NCI-H2081 (cell line): ENCODE data around the gene KAZN.
"Not testable (repeated sequence)": the region's sequence is repeated elsewhere in the genome, so short reads cannot be mapped to it uniquely, and the experiment has no call there.

Experiments used
- DNase-seq, 2 experiments: peaks; one replicate each; lab custom pipeline; 2025; lab: John Stamatoyannopoulos, UW

Gene KAZN

DNA sequence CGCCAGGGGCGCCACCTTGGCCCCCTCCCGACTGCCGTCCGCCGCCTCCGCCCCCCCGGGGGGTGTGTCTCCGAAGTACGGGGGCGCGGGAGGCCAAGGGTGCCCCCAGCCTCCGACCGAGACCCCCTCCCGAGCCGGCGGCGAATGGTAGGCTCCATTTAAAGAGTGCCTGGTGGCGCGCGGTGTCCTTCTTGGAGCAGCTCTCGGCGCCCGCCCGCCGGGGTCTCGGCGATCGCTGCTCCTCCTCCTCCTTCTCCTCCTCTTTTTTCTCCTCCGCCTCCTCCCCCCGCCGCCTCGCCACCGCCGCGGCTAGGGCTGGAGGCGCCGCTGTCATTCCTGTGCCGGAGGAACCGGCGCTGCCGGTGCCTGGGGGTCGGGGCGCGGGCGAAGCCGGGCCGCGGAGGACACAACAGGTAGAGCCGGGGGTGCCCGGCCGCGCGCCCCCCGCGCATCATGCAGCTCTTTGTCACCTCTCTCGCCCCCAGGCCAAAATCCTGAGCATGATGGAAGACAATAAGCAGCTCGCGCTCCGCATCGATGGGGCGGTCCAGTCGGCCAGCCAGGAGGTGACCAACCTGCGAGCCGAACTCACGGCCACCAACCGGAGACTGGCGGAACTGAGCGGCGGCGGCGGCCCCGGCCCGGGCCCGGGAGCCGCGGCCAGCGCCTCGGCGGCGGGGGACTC lies at the start of gene KAZN:
Gene KAZN, plus strand, starts transcription at position 188 of the 685 bp plus-strand sequence.
- no peak for DNase-seq

DNA sequence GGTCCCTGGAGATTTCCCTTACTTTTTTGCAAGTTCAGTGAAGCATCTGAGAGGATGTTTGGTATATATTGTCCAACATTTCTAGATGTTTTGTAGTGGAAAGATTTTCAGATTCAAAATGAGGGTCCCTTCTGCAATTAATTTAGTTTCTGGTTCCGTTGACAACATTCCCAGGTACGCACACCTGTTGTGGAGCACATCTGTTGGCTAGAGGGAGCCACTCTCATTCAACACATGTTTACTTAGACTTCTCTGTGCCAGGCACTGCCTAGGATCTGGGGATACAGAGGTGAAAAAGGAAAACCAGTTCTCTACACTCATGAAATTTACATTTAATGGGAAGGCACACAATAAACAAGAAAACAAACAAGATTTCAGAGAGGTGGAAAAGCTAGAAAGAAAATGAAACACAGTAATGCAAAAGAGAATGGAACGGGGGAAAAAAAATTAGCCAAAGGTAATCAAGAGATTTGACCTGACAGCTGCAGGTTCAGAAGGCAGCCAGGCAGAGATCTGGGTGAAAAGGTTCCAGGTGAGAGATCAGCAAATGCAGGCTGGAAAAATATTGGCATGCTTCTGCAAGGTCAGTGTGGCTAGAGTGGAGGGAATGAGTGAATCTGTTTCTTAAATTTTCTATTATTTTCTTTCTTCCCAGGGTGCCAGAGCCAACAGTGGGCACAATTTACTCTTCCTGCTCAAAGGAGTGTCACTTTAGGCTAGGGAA lies 48.4 kb upstream of the KAZN start:
- peak in 1 of 2 experiments; percentile 2 for DNase-seq

- no peak for DNase-seq
Observed at GRCh38 chr1:14551386-14551785, 47.1 kb upstream of the KAZN start.

DNA sequence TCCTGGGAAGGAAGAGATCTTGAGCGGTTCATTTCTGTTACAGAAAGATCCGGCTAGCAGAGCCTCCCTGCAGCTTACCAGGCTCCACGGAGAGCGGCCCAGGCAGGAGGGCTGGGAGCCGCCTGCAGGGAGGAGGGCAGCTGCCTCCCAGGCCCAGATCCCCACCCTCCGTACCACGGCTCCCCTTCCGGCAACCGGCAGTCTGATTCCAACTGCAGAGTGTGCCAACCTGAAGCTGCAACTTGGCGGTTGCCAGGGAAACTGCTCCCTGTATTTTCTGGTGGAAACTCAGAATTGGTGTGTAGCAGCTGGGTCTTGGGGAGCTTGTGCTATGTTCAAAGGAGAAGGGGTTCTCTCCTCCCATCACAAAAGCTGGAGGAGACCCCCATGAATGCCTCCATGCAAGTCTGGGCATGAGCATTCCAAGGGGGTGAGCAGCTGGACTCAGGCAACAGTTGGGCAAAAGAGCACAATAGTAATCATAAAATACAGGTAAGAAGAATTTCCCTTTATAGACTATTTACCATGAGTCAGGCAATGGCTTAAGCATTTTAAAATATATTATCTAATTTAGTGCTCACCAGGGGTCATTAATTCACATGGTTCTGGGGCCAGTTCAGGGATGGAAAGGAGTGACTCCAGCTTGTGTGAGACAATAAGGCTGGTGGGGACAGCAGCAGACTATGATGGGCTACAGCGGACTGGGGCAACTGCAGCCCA lies 46.1 kb upstream of the KAZN start:
- no peak for DNase-seq

DNA sequence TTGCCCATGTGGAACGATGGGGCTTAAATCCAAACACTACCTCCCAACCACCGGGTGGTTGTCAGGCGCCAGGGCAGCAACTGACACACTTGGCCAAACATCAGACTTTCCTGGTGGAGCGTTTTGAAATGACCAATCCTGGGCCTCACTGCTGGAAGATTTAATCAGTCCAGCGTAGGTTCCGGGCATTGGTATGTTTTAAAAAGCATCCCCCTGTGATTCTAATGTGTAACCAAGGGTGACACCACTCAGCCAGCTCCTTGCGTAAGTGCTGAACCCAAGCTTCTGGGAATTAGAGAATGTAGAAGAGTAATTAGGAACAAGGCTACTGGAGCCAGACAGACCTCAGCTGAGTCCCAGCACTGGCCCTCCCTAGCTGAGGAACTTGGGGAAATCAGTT lies 44.8 kb upstream of the KAZN start:
- no peak for DNase-seq

DNA sequence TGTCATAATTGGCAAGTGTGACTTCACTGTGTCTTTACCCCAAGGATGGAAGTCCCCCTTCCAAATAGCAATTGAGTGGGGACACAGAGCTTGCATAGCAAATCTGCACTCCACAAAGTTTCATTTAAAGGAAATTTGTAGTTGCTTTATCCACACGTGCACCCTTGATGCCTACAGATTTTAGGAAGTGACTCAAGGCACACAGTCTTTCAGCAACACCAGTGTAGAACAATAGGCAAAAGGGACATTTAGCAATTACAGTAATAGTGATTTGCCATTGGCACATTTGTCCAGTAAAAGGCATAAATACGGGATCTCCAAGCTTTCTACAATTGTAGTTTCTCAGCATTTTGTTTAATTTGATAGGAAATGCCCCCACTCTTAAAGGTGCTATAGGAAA lies 43.4 kb upstream of the KAZN start:
- no peak for DNase-seq

DNA sequence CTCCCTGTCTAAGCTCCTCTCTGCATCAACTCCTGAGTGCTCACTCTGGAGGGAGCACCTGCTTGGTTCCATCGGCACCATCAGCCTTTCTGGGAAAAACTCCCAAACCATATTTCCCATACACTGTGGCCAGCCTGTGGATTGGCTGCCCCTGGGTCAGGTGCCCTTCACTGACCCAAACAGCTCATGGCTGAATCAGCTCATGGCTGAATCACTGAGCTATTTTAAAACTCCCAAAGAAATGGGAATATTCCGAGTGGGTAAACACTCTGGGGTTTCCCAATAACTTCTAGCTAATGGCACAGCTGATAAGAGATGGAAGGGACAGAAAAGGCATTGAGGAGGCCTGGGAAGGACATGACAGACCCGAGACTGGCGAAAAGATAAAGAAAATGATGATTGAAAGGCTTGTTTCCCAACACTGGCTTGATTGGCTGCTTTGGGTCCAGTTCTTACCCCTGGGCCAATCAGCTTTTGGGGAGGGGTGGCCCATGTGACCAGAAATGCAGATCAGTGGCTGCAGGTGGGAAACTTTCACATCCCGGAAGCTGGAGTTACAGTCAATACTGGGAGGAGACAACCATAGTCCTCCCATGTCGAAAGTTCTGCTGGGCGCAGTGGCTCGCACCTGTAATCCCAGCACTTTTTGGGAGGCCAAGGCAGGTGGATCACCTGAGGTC lies 37.3 kb upstream of the KAZN start:
- DNase-seq, result no peak

- DNase-seq, result no peak
Observed at GRCh38 chr1:14565090-14565489, 33.4 kb upstream of the KAZN start.

DNA sequence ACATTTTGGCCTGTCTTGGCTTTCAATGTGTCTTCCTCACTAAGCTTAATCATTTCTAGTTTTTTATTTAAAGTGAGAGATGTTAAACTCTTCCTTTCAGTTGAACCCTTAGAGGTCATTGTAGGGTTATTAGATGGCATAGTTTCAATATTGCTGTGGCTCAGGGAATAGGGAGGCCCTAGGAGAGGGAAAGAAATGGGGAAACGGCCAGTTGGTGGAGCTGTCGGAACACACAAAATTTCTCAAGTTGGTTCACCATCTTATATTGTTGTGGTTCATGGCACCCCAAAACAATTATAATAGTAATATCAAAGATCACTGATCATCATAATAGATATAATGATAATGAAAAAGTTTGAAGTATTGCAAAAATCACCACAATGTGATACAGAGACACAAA lies 31.4 kb upstream of the KAZN start:
- no peak for DNase-seq

DNA sequence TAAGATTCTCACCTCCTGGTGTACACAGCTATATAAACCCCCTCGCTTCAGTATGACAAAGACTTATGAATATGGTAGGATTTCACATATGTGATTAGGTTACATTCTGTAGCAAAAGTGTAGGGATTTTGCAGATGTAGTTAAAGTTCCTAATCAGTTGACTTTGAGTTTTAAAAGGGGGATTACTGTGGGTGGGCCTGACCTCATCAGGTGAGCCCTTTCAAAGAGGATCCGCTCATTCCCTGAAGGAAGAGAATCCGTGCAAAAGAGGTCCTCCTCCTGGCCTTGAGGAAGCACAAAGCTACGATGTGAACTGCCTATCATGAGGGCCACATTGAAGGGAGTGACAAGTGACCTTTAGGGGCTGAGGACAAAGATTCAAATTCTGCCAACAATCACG lies 30.6 kb upstream of the KAZN start:
- no peak for DNase-seq

DNA sequence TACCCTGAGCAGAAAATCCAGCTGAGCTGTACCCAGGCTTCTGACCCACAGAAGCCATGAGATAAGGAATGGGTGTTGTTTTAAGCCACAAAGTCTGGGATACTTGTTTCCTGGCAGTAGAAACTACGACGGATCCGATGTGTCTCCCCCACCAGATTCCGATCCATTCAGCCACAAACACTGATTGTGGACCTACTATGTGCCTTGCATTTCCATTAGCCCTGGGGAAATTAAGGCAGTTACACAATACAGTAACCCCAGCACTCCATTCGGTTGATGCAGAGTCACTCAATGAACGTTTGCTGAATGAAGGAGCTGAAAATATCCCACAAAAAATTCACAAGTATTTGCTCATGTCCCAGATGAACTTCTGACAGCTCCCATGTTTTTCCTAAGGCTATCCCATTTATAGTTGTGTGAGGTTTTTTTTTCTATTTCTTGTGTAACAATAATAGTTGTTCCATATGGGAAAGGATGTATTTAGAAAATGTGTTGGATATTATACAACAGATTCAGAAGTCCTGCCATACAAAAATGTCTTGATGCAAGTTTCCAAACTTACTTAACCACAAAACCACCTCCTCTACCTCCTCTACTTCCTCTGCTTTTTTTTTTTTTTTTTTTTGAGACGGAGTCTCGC lies 29.6 kb upstream of the KAZN start:
- no peak for DNase-seq

GRCh38 chr1:14570514-14570913 lies 28.0 kb upstream of the KAZN start:
- DNase-seq, result no peak

- no peak for DNase-seq
Observed at GRCh38 chr1:14571810-14572767, 26.4 kb upstream of the KAZN start.

DNA sequence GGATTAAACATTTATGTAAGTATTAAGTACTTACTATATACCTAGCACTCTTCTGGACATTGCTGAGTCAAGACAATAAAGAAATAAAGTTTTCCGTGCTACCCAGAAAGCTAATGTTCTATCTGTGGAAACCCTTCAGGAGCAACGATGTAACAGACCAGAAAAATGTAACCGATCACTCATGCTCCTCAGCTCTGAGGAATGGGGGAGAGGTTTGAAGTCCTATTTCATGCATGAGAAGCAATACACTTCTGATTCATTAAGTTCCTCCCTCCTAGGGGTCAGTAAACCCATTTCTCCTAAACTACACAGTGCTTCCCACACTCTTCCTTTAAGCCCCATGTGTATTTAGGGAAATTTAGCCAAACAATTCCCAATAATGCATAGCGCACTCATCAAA lies 25.6 kb upstream of the KAZN start:
- DNase-seq, result no peak

- DNase-seq, result no peak
Observed at GRCh38 chr1:14576155-14576554, 22.3 kb upstream of the KAZN start.

- no peak for DNase-seq
Observed at GRCh38 chr1:14577261-14577660, 21.2 kb upstream of the KAZN start.

- no peak for DNase-seq
Observed at GRCh38 chr1:14578156-14578555, 20.3 kb upstream of the KAZN start.

DNA sequence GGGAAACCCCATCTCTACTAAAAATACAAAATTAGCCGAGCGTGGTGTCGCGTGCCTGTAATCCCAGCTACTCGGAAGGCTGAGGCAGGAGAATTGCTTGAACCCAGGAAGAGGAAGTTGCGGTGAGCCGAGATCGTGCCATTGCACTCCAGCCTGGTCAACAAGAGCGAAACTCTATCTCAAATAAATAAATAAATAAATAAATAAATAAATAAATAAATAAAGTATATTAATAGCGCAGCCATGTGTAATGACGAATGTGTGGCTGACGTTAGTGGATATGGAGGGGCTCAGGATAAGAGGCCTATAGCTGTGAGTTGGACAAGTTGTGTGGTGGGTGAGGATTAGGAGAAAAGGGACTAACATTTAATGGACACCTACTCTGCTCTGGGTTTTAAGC lies 18.2 kb upstream of the KAZN start:
- DNase-seq, result not testable (repeated sequence)

DNA sequence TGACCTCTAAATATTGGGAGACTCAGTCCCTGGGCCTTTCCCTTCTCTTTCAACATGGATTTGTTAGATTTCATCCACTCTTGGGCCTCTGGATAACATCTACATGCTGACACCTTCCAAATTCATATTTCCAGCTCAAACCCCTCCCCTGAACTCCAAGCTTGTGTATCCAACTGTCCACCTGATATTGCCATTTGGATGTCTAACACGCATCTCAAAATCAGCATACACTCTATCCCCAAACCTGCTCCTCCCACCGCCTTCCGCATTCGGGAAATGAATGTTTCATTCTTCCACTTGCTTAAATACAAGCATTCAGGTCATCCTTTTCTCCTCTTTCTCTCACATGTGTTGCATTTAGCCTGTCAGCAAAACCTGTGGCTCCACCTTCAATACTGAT lies 17.5 kb upstream of the KAZN start:
- DNase-seq, result no peak

- DNase-seq, result no peak
Observed at GRCh38 chr1:14583788-14584187, 14.7 kb upstream of the KAZN start.

DNA sequence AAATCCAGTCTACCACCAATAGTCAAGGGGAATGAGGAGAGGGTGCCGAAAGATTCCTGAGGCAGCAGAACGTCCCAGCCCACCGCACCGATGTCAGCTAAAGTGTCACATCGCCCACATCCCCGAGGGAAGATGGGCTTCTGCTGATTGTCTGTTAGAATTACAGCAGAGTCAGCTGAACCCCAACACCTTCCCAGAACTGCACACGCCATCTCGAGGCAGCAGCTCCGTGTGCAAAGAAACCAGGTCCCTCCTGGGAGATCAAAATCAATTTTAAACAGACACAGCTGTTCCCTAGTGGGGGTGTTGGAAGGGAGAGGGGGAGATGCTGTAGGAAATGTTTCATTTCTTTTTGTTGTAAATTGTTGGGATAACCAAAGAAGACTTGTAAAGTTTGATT lies 12.8 kb upstream of the KAZN start:
- DNase-seq, result no peak
